Mesothelial cell of epicardium (in vitro differentiated cells): ENCODE results near the gene IFT122. TPM values are rescaled to one million over a fixed set of nuclear protein-coding genes. Genes with fewer than 3 reads are reported as not detected.
"Not testable (repeated sequence)": the region's sequence is repeated elsewhere in the genome, so short reads cannot be mapped to it uniquely, and the experiment has no call there.

Experiments
- DNase-seq, 2 experiments: peaks; one replicate each; pipeline ENCODE4 v3.0.0; 2021; ENCODE audit warnings: low spot score in 2 of 2; ENCODE audit not compliant: unreplicated experiment in 2 of 2
- H3K27ac Mint-ChIP-seq: 2 replicates; pipeline ENCODE4 v1.8.0; 2021; ENCODE audit warnings: mixed read lengths
- H3K27me3 Mint-ChIP-seq: 2 replicates; pipeline ENCODE4 v1.8.0; 2021; ENCODE audit warnings: low read depth, mixed read lengths
- H3K36me3 Mint-ChIP-seq: 2 replicates; pipeline ENCODE4 v1.8.0; 2021; ENCODE audit warnings: mixed read lengths
- H3K4me1 Mint-ChIP-seq: 2 replicates; pipeline ENCODE4 v1.8.0; 2021; ENCODE audit warnings: mixed read lengths
- H3K4me3 Mint-ChIP-seq: 2 replicates; pipeline ENCODE4 v1.8.0; 2021; ENCODE audit warnings: mild to moderate bottlenecking, moderate library complexity, mixed read lengths
- H3K9me3 Mint-ChIP-seq: 2 replicates; pipeline ENCODE4 v1.8.0; 2021; ENCODE audit warnings: mixed read lengths
- total RNA-seq: library from RNA; stranded (reverse); gene quantifications from 3 replicates; pipeline ENCODE4 v1.2.1, GENCODE V29; 2021
- TF ChIP-seq, protein P1 (sequence below): fragments of 200-600 bp; sonication (generic); IDR thresholded peaks from one replicate; pipeline ENCODE4 v1.5.0; 2021; ENCODE audit warnings: antibody characterized with exemption; ENCODE audit not compliant: unreplicated experiment

IFT122 gene
- total RNA-seq, 1 donor from 2014 or later, result 48.0 TPM

DNA sequence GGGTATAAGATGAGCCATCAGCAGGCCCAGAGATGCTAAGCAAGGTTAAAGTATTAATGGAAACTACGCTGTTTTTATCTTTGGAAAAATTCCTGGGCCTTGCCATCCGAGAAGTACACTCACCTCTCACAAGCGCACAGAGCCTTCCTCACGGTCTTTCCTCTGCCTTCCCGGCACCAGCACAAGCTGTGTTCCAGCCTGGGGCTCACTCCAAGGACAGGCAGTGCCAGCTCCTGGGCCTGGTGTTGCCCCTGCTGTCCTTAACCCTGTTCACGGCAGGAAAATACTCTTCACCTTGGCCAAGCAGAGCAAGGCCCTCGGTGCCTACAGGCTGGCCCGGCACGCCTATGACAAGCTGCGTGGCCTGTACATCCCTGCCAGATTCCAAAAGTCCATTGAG is 74.1 kb downstream of the IFT122 start:
- no peaks in the 10 kb centered on the region for H3K27me3 Mint-ChIP-seq
- no peak for DNase-seq
- H3K9me3 Mint-ChIP-seq, result no peaks in the 10 kb centered on the region
- no peak overlapping the region for H3K4me3 Mint-ChIP-seq
- no peak overlapping the region for H3K27ac Mint-ChIP-seq
- H3K36me3 Mint-ChIP-seq, result peaks cover 21% of the 10 kb centered on the region
- TF ChIP-seq, protein P1, sequence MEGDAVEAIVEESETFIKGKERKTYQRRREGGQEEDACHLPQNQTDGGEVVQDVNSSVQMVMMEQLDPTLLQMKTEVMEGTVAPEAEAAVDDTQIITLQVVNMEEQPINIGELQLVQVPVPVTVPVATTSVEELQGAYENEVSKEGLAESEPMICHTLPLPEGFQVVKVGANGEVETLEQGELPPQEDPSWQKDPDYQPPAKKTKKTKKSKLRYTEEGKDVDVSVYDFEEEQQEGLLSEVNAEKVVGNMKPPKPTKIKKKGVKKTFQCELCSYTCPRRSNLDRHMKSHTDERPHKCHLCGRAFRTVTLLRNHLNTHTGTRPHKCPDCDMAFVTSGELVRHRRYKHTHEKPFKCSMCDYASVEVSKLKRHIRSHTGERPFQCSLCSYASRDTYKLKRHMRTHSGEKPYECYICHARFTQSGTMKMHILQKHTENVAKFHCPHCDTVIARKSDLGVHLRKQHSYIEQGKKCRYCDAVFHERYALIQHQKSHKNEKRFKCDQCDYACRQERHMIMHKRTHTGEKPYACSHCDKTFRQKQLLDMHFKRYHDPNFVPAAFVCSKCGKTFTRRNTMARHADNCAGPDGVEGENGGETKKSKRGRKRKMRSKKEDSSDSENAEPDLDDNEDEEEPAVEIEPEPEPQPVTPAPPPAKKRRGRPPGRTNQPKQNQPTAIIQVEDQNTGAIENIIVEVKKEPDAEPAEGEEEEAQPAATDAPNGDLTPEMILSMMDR, result no peak
- H3K4me1 Mint-ChIP-seq, result no peaks in the 10 kb centered on the region

DNA sequence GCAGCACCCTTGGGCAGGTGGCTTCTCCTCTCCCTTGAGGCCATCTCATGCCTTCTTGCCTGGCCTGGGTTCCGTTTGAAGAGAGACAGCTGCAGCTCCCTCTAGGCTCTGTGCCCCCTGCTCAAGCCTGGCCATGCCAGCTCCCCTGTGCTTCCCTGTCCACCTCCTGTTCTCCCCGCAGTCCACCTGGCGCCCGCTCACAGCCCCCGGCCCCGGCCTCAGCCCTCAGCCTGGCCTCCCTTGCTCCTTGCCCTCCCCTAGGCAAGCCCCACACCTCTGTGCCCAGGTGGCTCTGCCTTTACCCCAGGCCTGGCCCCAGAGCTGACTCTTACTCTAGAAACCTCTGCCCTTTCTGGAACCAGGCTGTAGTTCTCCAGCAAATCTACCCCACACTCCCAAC is 74.5 kb downstream of the IFT122 start:
- Mint-ChIP-seq H3K9me3 (no peaks in the 10 kb centered on the region), H3K4me3 (no peak overlapping the region), H3K27ac (no peak overlapping the region), H3K4me1 (no peaks in the 10 kb centered on the region), H3K36me3 (peaks cover 21% of the 10 kb centered on the region), H3K27me3 (no peaks in the 10 kb centered on the region)
- TF ChIP-seq, protein P1, result no peak
- DNase-seq, result no peak

DNA sequence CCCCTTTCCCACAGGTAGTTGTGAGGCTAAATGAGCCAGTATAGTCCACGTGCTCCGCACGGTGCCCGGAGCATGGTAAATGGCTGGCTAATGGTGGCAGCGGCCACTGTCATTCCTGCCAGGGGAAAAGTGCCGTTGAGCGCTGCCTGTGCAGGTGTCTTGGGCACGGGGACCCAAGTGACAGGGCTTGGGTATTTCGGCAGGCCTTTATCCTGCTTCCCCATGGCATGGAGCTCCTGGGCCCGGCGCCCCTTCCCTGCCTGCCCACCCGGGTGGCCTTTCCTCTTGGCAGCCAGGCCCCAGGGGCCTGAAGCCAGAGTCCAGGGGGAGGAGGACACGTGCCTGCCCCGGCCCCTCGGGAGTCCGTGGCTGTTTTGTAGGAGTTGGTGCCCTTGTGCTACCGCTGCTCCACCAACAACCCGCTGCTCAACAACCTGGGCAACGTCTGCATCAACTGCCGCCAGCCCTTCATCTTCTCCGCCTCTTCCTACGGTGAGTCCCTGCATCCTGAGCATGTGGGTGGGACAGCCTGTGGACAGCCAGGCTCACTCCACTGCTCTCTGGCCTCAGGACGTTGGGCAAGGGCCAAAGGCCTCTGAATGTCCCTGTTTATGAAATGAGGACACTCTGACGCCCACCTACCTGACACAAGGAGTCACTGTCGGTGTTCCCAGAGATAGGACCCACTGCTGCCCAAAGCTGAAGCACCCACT is 75.2 kb downstream of the IFT122 start:
- H3K27ac Mint-ChIP-seq, H3K4me1 Mint-ChIP-seq, H3K27me3 Mint-ChIP-seq, DNase-seq, H3K9me3 Mint-ChIP-seq, H3K4me3 Mint-ChIP-seq: not testable (repeated sequence)
- H3K36me3 Mint-ChIP-seq, result peaks cover 21% of the 10 kb centered on the region

DNA sequence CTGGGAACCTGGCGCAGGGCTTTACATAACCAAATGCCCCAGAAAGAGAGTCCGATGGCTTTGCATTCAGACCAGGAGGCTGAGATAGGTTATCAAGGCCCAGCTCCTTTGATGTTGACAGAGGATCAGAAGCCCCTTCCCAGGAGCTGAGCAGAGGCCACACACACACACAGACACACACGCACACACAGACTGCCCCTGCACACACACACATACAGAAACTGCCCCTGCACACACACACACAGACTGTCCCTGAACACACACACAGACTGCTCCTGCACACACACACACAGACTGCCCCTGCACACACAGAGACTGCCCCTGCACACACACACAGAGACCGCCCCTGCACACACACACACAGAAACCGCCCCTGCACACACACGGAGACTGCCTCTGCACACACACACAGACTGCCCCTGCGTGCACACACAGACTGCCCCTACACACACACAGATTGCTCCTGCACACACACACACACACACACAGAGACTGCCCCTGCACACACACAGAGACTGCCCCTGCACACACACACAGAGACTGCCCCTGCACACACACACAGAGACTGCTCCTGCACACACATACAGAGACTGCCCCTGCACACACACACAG is 75.9 kb downstream of the IFT122 start:
- H3K36me3 Mint-ChIP-seq, result peaks cover 18% of the 10 kb centered on the region
- H3K4me3 Mint-ChIP-seq, DNase-seq, H3K9me3 Mint-ChIP-seq, H3K27me3 Mint-ChIP-seq, H3K27ac Mint-ChIP-seq, H3K4me1 Mint-ChIP-seq: not testable (repeated sequence)

DNA sequence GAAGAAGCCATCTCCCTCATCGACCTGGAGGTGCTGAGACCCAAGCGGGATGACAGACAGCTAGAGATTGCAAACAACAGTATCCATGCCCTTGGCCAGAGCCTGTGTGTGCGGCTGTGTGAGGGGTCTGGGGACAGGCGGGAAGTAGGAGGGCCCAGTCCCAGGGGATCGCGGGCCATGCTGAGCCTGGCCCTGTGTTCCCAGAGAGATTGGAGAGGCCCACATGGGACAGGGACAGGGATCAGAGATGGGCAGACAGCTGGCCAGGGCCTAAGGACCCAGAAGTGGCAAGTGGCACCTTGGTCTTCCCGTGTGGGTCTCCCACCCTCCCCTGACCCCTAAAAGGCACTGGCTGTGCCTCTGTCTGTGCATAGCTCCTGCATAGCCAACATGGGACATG is 77.5 kb downstream of the IFT122 start:
- Mint-ChIP-seq H3K9me3 (no peaks in the 10 kb centered on the region), H3K27ac (no peak overlapping the region), H3K27me3 (no peaks in the 10 kb centered on the region), H3K36me3 (peaks cover 8% of the 10 kb centered on the region), H3K4me3 (no peak overlapping the region), H3K4me1 (peaks cover 2% of the 10 kb centered on the region)
- TF ChIP-seq, protein P1, result no peak
- no peak for DNase-seq

- Mint-ChIP-seq H3K9me3 (no peaks in the 10 kb centered on the region), H3K27ac (no peak overlapping the region), H3K4me1 (peaks cover 2% of the 10 kb centered on the region), H3K4me3 (no peak overlapping the region), H3K36me3 (peaks cover 5% of the 10 kb centered on the region), H3K27me3 (no peaks in the 10 kb centered on the region)
- TF ChIP-seq, protein P1, result no peak
- DNase-seq, result no peak
Measured at GRCh38 chr3:129518038-129518561, 78.1 kb downstream of the IFT122 start.
